Smooth muscle cell (in vitro differentiated cells): Measurements from ENCODE around the gene PHLPP1. TPM values are rescaled to one million over a fixed set of nuclear protein-coding genes. Genes with fewer than 3 reads are reported as not detected.

Source experiments
- DNase-seq: peaks from one replicate; lab custom pipeline; 2025; ENCODE audit not compliant: unreplicated experiment; lab: John Stamatoyannopoulos, UW
- H2AFZ ChIP-seq: fragments of 200-600 bp; sonication (generic); 2 replicates; pipeline ENCODE4 v1.6.0; 2016; ENCODE audit warnings: antibody characterized with exemption, low read depth, mild to moderate bottlenecking
- H3F3A ChIP-seq: fragments of 200-600 bp; sonication (generic); 2 replicates; pipeline ENCODE4 v1.6.0; 2017; ENCODE audit warnings: antibody characterized with exemption, low read depth
- H3K27ac ChIP-seq: fragments of 200-600 bp; sonication (generic); 2 replicates; pipeline ENCODE4 v1.5.1; 2016; ENCODE audit warnings: low read depth, mild to moderate bottlenecking
- H3K27me3 ChIP-seq: fragments of 200-600 bp; sonication (generic); 2 replicates; pipeline ENCODE4 v1.6.1; 2016; ENCODE audit warnings: low read depth, mild to moderate bottlenecking
- H3K36me3 ChIP-seq: fragments of 200-600 bp; sonication (generic); 2 replicates; pipeline ENCODE4 v1.5.1; 2016; ENCODE audit warnings: low read depth
- H3K4me1 ChIP-seq: fragments of 200-600 bp; sonication (generic); 2 replicates; pipeline ENCODE4 v1.5.1; 2016; ENCODE audit warnings: low read depth
- H3K4me2 ChIP-seq: fragments of 200-600 bp; sonication (generic); 2 replicates; pipeline ENCODE4 v1.6.0; 2016; ENCODE audit warnings: mild to moderate bottlenecking
- H3K4me3 ChIP-seq: fragments of 200-600 bp; sonication (generic); 2 replicates; pipeline ENCODE4 v1.5.1; 2016; ENCODE audit warnings: mild to moderate bottlenecking
- H3K79me2 ChIP-seq: fragments of 200-600 bp; sonication (generic); 2 replicates; pipeline ENCODE4 v1.6.0; 2016; ENCODE audit warnings: low read depth, mild to moderate bottlenecking
- H3K9ac ChIP-seq: fragments of 200-600 bp; sonication (generic); 2 replicates; pipeline ENCODE4 v1.6.0; 2016; ENCODE audit warnings: low read depth
- H3K9me3 ChIP-seq: fragments of 200-600 bp; sonication (generic); replicated peaks from 2 replicates; pipeline ENCODE4 v1.5.1; 2016; ENCODE audit warnings: low read depth
- H4K20me1 ChIP-seq: fragments of 200-600 bp; sonication (generic); 2 replicates; pipeline ENCODE4 v1.6.0; 2016; ENCODE audit warnings: low read depth
- WGBS: methylation state at CpG from one replicate; pipeline ENCODE4 v1.1.7; 2016; ENCODE audit warnings: low lambda C conversion rate; 5-methylcytosine and 5-hydroxymethylcytosine counted together
- polyA plus RNA-seq: library from polyadenylated mRNA; unstranded; fragments of >200 nt; fragmentation: Nextera tagmentation; extraction: Ambion mirVana; gene quantifications from 2 replicates; pipeline ENCODE4 v1.2.1, GENCODE V29; 2016
- total RNA-seq: library from RNA; depleted of rRNA; stranded (reverse); fragments of >200 nt; gene quantifications from 2 replicates; pipeline ENCODE4 v1.2.3, GENCODE V29; 2014
- TF ChIP-seq, protein P1 (sequence below): fragments of 200-600 bp; sonication (generic); IDR thresholded peaks from 2 replicates; pipeline ENCODE4 v1.5.1; 2017; ENCODE audit warnings: borderline replicate concordance, mild to moderate bottlenecking, antibody characterized with exemption; ENCODE audit not compliant: insufficient read depth, poor library complexity, severe bottlenecking

The PHLPP1 gene
- total and polyA plus RNA-seq, 2 experiments from 2014 or later = 1.1 to 4.3 TPM

DNA sequence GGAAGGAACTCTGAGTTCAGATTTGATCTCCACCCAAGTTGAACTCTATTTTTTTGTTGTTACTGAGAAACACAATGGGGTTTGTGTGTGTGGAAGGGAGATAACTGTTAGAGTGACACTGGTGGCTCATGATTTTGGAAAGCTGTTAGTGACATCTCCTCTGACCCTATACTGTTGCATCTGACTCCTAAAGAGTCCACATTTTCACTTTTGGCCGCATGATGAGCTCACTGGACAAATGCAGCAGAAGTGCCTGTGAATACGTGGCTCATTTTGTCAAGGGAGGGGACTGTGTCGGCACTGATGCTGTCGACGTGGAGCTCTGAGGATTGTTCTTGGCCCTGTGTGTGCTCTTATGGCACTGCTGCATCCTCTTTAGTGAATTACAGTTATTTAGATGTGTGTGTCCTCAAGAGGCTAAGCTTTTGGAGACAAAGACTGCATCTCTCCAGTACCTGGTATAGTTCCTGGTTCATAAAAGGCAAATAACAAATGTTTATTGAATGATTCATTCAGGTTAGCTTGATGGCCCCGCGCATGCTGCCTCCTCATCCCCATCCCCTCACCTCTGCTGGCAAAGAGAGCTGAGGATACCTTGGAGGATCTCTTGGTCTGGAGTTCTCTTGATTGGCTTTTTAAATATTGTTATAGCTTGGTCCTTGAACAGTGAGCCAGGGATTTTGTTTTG is 135.4 kb downstream of the PHLPP1 start:
- H3K4me3 ChIP-seq = no peak overlapping the region
- no peaks in the 10 kb centered on the region for H3F3A ChIP-seq
- no peak for DNase-seq
- no peaks in the 10 kb centered on the region for H3K27me3 ChIP-seq
- H3K4me1 ChIP-seq = no peaks in the 10 kb centered on the region
- no peaks in the 10 kb centered on the region for H4K20me1 ChIP-seq
- H3K9ac ChIP-seq = no peak overlapping the region
- H3K9me3 ChIP-seq = no peaks in the 10 kb centered on the region
- no peak overlapping the region for H2AFZ ChIP-seq
- 94% methylated on average over 7 of the region's 7 CpGs for WGBS
- H3K36me3 ChIP-seq = no peaks in the 10 kb centered on the region
- no peaks in the 10 kb centered on the region for H3K79me2 ChIP-seq
- H3K27ac ChIP-seq = no peak overlapping the region
- TF ChIP-seq, protein P1, sequence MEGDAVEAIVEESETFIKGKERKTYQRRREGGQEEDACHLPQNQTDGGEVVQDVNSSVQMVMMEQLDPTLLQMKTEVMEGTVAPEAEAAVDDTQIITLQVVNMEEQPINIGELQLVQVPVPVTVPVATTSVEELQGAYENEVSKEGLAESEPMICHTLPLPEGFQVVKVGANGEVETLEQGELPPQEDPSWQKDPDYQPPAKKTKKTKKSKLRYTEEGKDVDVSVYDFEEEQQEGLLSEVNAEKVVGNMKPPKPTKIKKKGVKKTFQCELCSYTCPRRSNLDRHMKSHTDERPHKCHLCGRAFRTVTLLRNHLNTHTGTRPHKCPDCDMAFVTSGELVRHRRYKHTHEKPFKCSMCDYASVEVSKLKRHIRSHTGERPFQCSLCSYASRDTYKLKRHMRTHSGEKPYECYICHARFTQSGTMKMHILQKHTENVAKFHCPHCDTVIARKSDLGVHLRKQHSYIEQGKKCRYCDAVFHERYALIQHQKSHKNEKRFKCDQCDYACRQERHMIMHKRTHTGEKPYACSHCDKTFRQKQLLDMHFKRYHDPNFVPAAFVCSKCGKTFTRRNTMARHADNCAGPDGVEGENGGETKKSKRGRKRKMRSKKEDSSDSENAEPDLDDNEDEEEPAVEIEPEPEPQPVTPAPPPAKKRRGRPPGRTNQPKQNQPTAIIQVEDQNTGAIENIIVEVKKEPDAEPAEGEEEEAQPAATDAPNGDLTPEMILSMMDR = no peak
- no peak overlapping the region for H3K4me2 ChIP-seq

- Histone ChIP-seq H3K4me2 (no peak overlapping the region), H3K79me2 (no peaks in the 10 kb centered on the region), H3K36me3 (no peaks in the 10 kb centered on the region), H3K4me3 (no peak overlapping the region), H3F3A (no peaks in the 10 kb centered on the region), H3K27me3 (no peaks in the 10 kb centered on the region), H3K27ac (no peak overlapping the region), H3K9me3 (no peaks in the 10 kb centered on the region), H3K9ac (no peak overlapping the region), H3K4me1 (no peaks in the 10 kb centered on the region), H2AFZ (no peak overlapping the region), H4K20me1 (no peaks in the 10 kb centered on the region)
- WGBS = 83% methylated on average over 2 of the region's 2 CpGs
- TF ChIP-seq, protein P1 = no peak
- no peak for DNase-seq
Measured at GRCh38 chr18:62852851-62853250, 137.5 kb downstream of the PHLPP1 start.

DNA sequence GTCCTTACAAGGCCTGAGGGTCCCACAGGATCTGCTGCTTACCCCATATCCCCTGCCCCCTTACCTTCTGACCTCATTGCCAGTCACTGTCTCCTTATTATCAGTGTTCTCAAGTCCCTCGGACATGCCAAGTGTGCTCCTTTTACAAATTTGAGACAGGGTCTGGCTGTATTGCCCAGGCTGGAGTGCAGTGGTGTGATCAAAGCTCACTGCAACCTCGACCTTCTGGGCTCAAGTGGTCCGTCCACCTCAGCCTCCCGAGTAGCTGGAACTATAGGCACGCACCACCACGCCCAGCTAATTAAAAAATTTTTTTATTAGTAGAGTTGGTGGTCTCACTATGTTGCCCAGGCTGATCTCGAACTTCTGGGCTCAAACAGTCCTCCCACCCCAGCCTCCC is 141.0 kb downstream of the PHLPP1 start:
- no peak overlapping the region for H3K4me3 ChIP-seq
- no peak overlapping the region for H3K9ac ChIP-seq
- H3K36me3 ChIP-seq = no peaks in the 10 kb centered on the region
- no peaks in the 10 kb centered on the region for H3K9me3 ChIP-seq
- no peaks in the 10 kb centered on the region for H3K27me3 ChIP-seq
- no peak overlapping the region for H2AFZ ChIP-seq
- H3K27ac ChIP-seq = no peak overlapping the region
- no peaks in the 10 kb centered on the region for H3K4me1 ChIP-seq
- DNase-seq = no peak
- no peaks in the 10 kb centered on the region for H3K79me2 ChIP-seq
- WGBS = 95% methylated on average over 7 of the region's 7 CpGs
- TF ChIP-seq, protein P1 = no peak
- no peak overlapping the region for H3K4me2 ChIP-seq
- H4K20me1 ChIP-seq = no peaks in the 10 kb centered on the region
- H3F3A ChIP-seq = no peaks in the 10 kb centered on the region

GRCh38 chr18:62857263-62857976 is 142.1 kb downstream of the PHLPP1 start:
- Histone ChIP-seq H3K9ac (no peak overlapping the region), H2AFZ (no peak overlapping the region), H3K4me1 (no peaks in the 10 kb centered on the region), H3K4me3 (no peak overlapping the region), H3K27me3 (no peaks in the 10 kb centered on the region), H3F3A (no peaks in the 10 kb centered on the region), H3K36me3 (no peaks in the 10 kb centered on the region), H3K9me3 (no peaks in the 10 kb centered on the region), H3K4me2 (no peak overlapping the region), H3K79me2 (no peaks in the 10 kb centered on the region), H4K20me1 (no peaks in the 10 kb centered on the region), H3K27ac (no peak overlapping the region)
- no peak for DNase-seq
- WGBS = 79% methylated on average over 2 of the region's 2 CpGs
- TF ChIP-seq, protein P1 = no peak
